Erythroblast (primary cell): Measurements from ENCODE around the gene SFRP4.

ENCODE experiments used
- GATA1 ChIP-seq: IDR thresholded peaks from 2 replicates; pipeline ENCODE4 v1.6.1; 2011; ENCODE audit warnings: low read depth, mild to moderate bottlenecking, control low read depth, low read length, moderate library complexity
- POLR2A ChIP-seq: IDR thresholded peaks from 2 replicates; pipeline ENCODE4 v1.6.1; 2011; ENCODE audit warnings: mild to moderate bottlenecking, low read length

DNA sequence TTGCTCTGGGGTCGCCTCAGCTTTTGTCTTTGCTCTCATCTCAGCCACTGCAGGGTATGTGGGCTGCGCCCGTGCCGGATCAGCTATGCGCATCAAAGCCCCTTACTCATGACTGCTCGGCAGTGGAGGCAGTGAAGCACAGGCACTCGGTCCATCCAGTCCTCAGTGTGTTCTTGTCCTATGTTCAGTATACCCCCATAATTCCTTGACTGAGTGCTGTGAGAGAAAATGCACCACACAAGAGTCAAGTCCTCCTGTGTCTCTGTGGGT, 31.3 kb upstream of the SFRP4 start:
- no peak for TF ChIP-seq POLR2A
- no peak for TF ChIP-seq GATA1
